Measurements from ENCODE around the gene OSBPL3.

DNA sequence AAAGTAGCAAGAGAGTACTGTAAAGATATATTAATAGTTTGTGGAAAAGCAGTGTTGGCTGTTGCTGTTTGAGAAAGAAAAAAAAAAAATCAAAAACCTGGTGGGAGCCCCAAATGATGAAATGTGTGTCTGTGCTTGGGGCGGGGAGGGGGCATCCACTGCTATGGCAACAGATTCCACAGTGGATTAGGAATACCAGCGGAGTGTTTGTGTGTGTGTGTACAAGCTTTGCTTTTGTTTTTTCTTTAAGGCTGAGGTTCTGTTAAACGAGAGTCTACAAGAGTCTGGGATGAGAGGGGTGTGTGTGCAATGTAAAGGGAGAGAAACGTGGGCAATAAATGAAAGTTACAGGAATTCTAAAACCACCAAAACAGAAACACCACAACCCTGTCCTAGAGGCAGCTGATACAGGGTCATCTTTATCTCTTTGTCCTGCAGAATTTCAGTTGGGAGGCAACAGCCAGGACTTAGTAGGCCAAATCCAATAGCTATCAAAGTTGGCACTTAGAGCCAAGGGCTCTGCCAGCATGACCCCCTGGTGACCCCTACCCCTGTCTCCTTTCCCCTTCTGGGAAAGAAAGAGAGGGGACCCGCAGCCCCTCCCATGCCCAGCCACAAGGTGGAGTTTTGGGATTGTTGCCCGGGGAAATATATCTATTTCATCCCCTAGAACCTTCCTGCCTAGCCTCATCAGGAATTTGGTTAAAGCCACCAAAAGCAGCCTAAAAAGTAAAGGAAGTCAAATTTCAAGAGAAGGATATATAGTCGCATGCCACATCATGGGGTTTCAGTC lies 85.4 kb downstream of the OSBPL3 start:
- TF ChIP-seq, protein P1, sequence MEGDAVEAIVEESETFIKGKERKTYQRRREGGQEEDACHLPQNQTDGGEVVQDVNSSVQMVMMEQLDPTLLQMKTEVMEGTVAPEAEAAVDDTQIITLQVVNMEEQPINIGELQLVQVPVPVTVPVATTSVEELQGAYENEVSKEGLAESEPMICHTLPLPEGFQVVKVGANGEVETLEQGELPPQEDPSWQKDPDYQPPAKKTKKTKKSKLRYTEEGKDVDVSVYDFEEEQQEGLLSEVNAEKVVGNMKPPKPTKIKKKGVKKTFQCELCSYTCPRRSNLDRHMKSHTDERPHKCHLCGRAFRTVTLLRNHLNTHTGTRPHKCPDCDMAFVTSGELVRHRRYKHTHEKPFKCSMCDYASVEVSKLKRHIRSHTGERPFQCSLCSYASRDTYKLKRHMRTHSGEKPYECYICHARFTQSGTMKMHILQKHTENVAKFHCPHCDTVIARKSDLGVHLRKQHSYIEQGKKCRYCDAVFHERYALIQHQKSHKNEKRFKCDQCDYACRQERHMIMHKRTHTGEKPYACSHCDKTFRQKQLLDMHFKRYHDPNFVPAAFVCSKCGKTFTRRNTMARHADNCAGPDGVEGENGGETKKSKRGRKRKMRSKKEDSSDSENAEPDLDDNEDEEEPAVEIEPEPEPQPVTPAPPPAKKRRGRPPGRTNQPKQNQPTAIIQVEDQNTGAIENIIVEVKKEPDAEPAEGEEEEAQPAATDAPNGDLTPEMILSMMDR (IDR thresholded peaks at IDR 0.05), result peak in 5 of 7 experiments; percentile 11 to 35 (median 19)
- TF ChIP-seq POLR2A (IDR thresholded peaks at IDR 0.05), result no peak

Measured in body of pancreas (tissue), 4 donors.